PFSK-1 (cell line): ENCODE data around the gene PHLDB1.

Source experiments
- POLR2AphosphoS5 ChIP-seq: IDR thresholded peaks from 2 replicates; pipeline ENCODE4 v1.6.1; 2012; ENCODE audit warnings: low read depth, mild to moderate bottlenecking, control low read depth, low read length, moderate library complexity
- TF ChIP-seq, protein P1 (sequence below), 2 experiments: IDR thresholded peaks; 2 replicates each; pipeline versions ENCODE4 v1.6.1 to v1.8.0; 2011 to 2012; ENCODE audit warnings: low read depth in 2 of 2, low read length in 2 of 2, control low read depth in 1 of 2, inconsistent platforms in 1 of 2, mild to moderate bottlenecking in 1 of 2, moderate library complexity in 1 of 2; ENCODE audit not compliant: insufficient read depth in 1 of 2

DNA sequence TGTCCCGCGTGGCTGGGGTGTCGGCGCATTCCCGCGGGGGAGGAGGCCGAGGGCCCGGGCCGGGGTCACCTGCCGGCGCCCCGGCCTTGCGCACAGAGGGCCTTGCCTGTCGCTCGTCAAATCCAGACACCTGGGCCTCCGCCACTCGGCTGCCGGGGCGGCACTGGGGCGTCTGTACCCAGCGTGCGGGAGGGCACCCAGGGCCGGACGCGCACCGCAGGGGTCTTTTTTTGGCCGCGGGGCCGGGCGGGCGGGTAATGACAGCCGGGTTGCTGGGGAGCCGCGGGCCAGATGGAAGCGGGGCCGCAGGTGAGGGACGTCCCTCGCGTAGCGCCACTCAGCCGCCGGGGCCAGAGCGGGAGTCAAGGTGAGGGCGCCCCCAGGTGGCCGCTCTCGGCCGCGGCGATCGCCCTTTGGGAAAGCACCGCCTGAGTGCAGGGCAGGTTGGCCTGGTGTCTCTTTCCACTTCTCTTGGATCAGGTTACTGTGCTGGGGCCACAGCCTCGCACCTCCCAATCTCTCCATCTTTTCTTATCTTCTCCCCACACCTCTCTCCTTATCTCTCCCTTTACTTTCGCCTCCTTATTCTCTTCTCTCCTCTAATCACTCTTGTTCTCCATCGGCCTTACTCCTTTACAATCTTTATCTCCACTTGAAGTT lies 3.5 kb downstream of the PHLDB1 start:
- TF ChIP-seq POLR2AphosphoS5, result no peak
- TF ChIP-seq, protein P1, sequence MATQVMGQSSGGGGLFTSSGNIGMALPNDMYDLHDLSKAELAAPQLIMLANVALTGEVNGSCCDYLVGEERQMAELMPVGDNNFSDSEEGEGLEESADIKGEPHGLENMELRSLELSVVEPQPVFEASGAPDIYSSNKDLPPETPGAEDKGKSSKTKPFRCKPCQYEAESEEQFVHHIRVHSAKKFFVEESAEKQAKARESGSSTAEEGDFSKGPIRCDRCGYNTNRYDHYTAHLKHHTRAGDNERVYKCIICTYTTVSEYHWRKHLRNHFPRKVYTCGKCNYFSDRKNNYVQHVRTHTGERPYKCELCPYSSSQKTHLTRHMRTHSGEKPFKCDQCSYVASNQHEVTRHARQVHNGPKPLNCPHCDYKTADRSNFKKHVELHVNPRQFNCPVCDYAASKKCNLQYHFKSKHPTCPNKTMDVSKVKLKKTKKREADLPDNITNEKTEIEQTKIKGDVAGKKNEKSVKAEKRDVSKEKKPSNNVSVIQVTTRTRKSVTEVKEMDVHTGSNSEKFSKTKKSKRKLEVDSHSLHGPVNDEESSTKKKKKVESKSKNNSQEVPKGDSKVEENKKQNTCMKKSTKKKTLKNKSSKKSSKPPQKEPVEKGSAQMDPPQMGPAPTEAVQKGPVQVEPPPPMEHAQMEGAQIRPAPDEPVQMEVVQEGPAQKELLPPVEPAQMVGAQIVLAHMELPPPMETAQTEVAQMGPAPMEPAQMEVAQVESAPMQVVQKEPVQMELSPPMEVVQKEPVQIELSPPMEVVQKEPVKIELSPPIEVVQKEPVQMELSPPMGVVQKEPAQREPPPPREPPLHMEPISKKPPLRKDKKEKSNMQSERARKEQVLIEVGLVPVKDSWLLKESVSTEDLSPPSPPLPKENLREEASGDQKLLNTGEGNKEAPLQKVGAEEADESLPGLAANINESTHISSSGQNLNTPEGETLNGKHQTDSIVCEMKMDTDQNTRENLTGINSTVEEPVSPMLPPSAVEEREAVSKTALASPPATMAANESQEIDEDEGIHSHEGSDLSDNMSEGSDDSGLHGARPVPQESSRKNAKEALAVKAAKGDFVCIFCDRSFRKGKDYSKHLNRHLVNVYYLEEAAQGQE (IDR thresholded peaks at IDR 0.05; ENCODE audit: insufficient read depth in 1 of 2, low read depth in 2 of 2, low read length in 2 of 2), result no peak
